Astrocyte of the cerebellum (primary cell): ENCODE results near the gene B3GLCT.

Source experiments
- DNase-seq: peaks from one replicate; pipeline ENCODE4 v3.0.0-alpha.2; 2011; ENCODE audit warnings: low read depth
- H3K4me3 ChIP-seq: 2 replicates; pipeline ENCODE4 v1.5.1; 2011; ENCODE audit warnings: mild to moderate bottlenecking, low read depth, low read length, moderate library complexity
- CTCF ChIP-seq: IDR thresholded peaks from 2 replicates; pipeline ENCODE4 v1.5.1; 2012; ENCODE audit warnings: low read length, low read depth, moderate library complexity, mild to moderate bottlenecking; ENCODE audit errors: missing control alignments
- in situ Hi-C: cut with HindIII; loops from 2 replicates; pipeline ENCODE4 v1.10.0; 2017; ENCODE audit warnings: low sequenced_read_pairs

B3GLCT gene

GRCh38 chr13:31219909-31220598 lies 20.3 kb downstream of the B3GLCT start:
- in situ Hi-C loops = no loop called here
- DNase-seq = no peak
- H3K4me3 ChIP-seq = no peak overlapping the region
- no peak for TF ChIP-seq CTCF

- in situ Hi-C loops = no loop called here
- no peak for TF ChIP-seq CTCF
- H3K4me3 ChIP-seq = no peak overlapping the region
- DNase-seq = no peak
Measured at GRCh38 chr13:31221057-31221456, 21.3 kb downstream of the B3GLCT start.

- no peak for TF ChIP-seq CTCF
- in situ Hi-C loops = no loop called here
- no peak for DNase-seq
- no peak overlapping the region for H3K4me3 ChIP-seq
Measured at GRCh38 chr13:31223215-31223614, 23.4 kb downstream of the B3GLCT start.

GRCh38 chr13:31223640-31224039 lies 23.9 kb downstream of the B3GLCT start:
- DNase-seq = no peak
- no peak overlapping the region for H3K4me3 ChIP-seq
- no peak for TF ChIP-seq CTCF
- in situ Hi-C loops = no loop called here

- H3K4me3 ChIP-seq = no peak overlapping the region
- no peak for TF ChIP-seq CTCF
- in situ Hi-C loops = no loop called here
- DNase-seq = no peak
Measured at GRCh38 chr13:31224174-31224669, 24.4 kb downstream of the B3GLCT start.

GRCh38 chr13:31224963-31225559 lies 25.3 kb downstream of the B3GLCT start:
- no peak for TF ChIP-seq CTCF
- DNase-seq = no peak
- in situ Hi-C loops = loop anchor here (25.0 kb wide), 1 partner anchor 187 kb away; no protein-coding TSS in a partner anchor
- H3K4me3 ChIP-seq = no peak overlapping the region
